ENCODE results near the gene ZFYVE27. TPM values are rescaled to one million over a fixed set of nuclear protein-coding genes. Genes with fewer than 3 reads are reported as not detected.

ZFYVE27 gene
- total RNA-seq, 1 donor from 2014 or later: 32.9 TPM

Other genes starting within 250 kb of the ZFYVE27 start
- 65.9 TPM for gene MMS19, start 238.7 kb upstream of the ZFYVE27 start, total RNA-seq
- 8.1 TPM for gene UBTD1, start 238.2 kb upstream of the ZFYVE27 start, total RNA-seq
- not detected for gene ANKRD2, start 164.3 kb upstream of the ZFYVE27 start, total RNA-seq
- gene HOGA1, start 152.7 kb upstream of the ZFYVE27 start, total RNA-seq: 4.1 TPM
- not detected for gene C10orf62, start 147.4 kb upstream of the ZFYVE27 start, total RNA-seq
- gene MORN4, start 103.6 kb upstream of the ZFYVE27 start, total RNA-seq: 9.9 TPM
- gene PI4K2A, start 96.5 kb upstream of the ZFYVE27 start, total RNA-seq: 16.1 TPM
- 41.8 TPM for gene AVPI1, start 49.9 kb upstream of the ZFYVE27 start, total RNA-seq
- gene MARVELD1, start 23.4 kb upstream of the ZFYVE27 start, total RNA-seq: 59.5 TPM
- gene SFRP5, start 34.9 kb downstream of the ZFYVE27 start, total RNA-seq: 292 TPM
- 4.6 TPM for gene GOLGA7B, start 112.7 kb downstream of the ZFYVE27 start, total RNA-seq